Endothelial cell of umbilical vein (primary cell): Measurements from ENCODE around the gene RASGRP4. TPM values are rescaled to one million over a fixed set of nuclear protein-coding genes. Genes with fewer than 3 reads are reported as not detected.

Experiments
- BruUV-seq: library from RNA; stranded (reverse); fragments of 400-500 nt; replicated peaks from 2 replicates; lab custom pipeline; 2021; lab: Mats Ljungman, UMichigan
- CTCF ChIA-PET: fragments of 300-600, 350-600 bp; sonication (Branson Sonifier 250); formaldehyde crosslinking; loops from one replicate; lab custom pipeline; 2021; ENCODE audit warnings: antibody characterized with exemption, inconsistent platforms; lab: Charles Lee
- POLR2A ChIA-PET: fragments of 300-600, 350-600 bp; sonication (Branson Sonifier 250); formaldehyde crosslinking; loops from one replicate; lab custom pipeline; 2021; ENCODE audit warnings: antibody characterized with exemption, inconsistent platforms; lab: Charles Lee
- DNase-seq: peaks from one replicate; pipeline ENCODE4 v3.0.0-alpha.2; 2011; ENCODE audit warnings: low read depth, low spot score
- FAIRE-seq: peaks from 2 replicates; lab custom pipeline; 2011; peaks lifted over from hg19 to GRCh38; lab: Jason Lieb, UNC
- H2AFZ ChIP-seq: 2 replicates; pipeline ENCODE4 v1.6.0; 2012; ENCODE audit warnings: low read depth, low read length, control low read depth, inconsistent platforms
- H3K27ac ChIP-seq: 2 replicates; pipeline ENCODE4 v1.5.1; 2011; ENCODE audit warnings: low read depth, mild to moderate bottlenecking, control low read depth, low read length, moderate library complexity; ENCODE audit not compliant: insufficient read depth
- H3K27me3 ChIP-seq, 2 experiments: 2 replicates each; pipeline versions ENCODE4 v1.6.0 to v1.6.1; 2011; ENCODE audit warnings: low read length in 2 of 2, mixed read lengths in 1 of 2; ENCODE audit not compliant: control insufficient read depth in 2 of 2, insufficient read depth in 2 of 2
- H3K36me3 ChIP-seq, 2 experiments: 2 replicates in 1 of 2; 3 replicates in 1 of 2; pipeline ENCODE4 v1.5.1; 2011; ENCODE audit warnings: low read length in 2 of 2, mild to moderate bottlenecking in 1 of 2, moderate library complexity in 1 of 2; ENCODE audit not compliant: control insufficient read depth in 2 of 2, insufficient read depth in 2 of 2; ENCODE audit errors: extremely low read depth in 1 of 2
- H3K4me1 ChIP-seq: 3 replicates; pipeline ENCODE4 v1.5.1; 2011; ENCODE audit warnings: mild to moderate bottlenecking, low read length; ENCODE audit not compliant: control insufficient read depth, insufficient read depth; ENCODE audit errors: extremely low read depth
- H3K4me2 ChIP-seq: 2 replicates; pipeline ENCODE4 v1.6.1; 2011; ENCODE audit warnings: low read length, control low read depth, mixed read lengths; ENCODE audit not compliant: insufficient read depth
- H3K4me3 ChIP-seq, 3 experiments: fragments of 200-600 bp in 1 of 3; sonication (generic), shearing (Covaris generic) in 1 of 3; replicated peaks in 1 of 3; 2 replicates each; pipeline ENCODE4 v1.5.1; 2011 to 2016; ENCODE audit warnings: control low read depth in 3 of 3, low read length in 3 of 3, mild to moderate bottlenecking in 2 of 3, inconsistent platforms in 1 of 3, low read depth in 1 of 3, moderate library complexity in 1 of 3; ENCODE audit not compliant: insufficient read depth in 1 of 3
- H3K79me2 ChIP-seq: 2 replicates; pipeline ENCODE4 v1.6.0; 2012; ENCODE audit warnings: low read length, inconsistent platforms; ENCODE audit not compliant: control insufficient read depth, insufficient read depth
- H3K9ac ChIP-seq: replicated peaks from 2 replicates; pipeline ENCODE3; 2011; ENCODE audit warnings: low read length, control low read depth; ENCODE audit not compliant: insufficient read depth; ENCODE audit errors: extremely low read depth
- H3K9me1 ChIP-seq: replicated peaks from 3 replicates; pipeline ENCODE4 v1.6.0; 2011; ENCODE audit warnings: mild to moderate bottlenecking, low read length; ENCODE audit not compliant: control insufficient read depth, insufficient read depth; ENCODE audit errors: extremely low read depth
- H3K9me3 ChIP-seq: replicated peaks from 2 replicates; pipeline ENCODE4 v1.5.1; 2012; ENCODE audit warnings: low read length, inconsistent platforms; ENCODE audit not compliant: control insufficient read depth, insufficient read depth
- H4K20me1 ChIP-seq: replicated peaks from 2 replicates; pipeline ENCODE3; 2011; ENCODE audit warnings: mild to moderate bottlenecking, low read length; ENCODE audit not compliant: control insufficient read depth, insufficient read depth; ENCODE audit errors: extremely low read depth
- EZH2 ChIP-seq: IDR thresholded peaks from 2 replicates; pipeline ENCODE4 v1.6.1; 2012; ENCODE audit warnings: borderline replicate concordance, low read depth, mild to moderate bottlenecking, moderate library complexity, low read length, inconsistent platforms; ENCODE audit not compliant: severe bottlenecking
- FOS ChIP-seq: IDR thresholded peaks from 2 replicates; pipeline ENCODE4 v1.6.1; 2011; ENCODE audit warnings: mild to moderate bottlenecking, low read length, moderate library complexity, borderline replicate concordance; ENCODE audit not compliant: insufficient read depth
- GATA2 ChIP-seq: IDR thresholded peaks from 2 replicates; pipeline ENCODE4 v1.7.0; 2011; ENCODE audit warnings: low read depth, mild to moderate bottlenecking, moderate library complexity, mixed read lengths, low read length; ENCODE audit not compliant: insufficient read length, insufficient read depth
- JUN ChIP-seq: IDR thresholded peaks from 2 replicates; pipeline ENCODE4 v1.6.1; 2011; ENCODE audit warnings: borderline replicate concordance, low read depth; ENCODE audit not compliant: insufficient read length, insufficient read depth
- MYC ChIP-seq: IDR thresholded peaks from one replicate; pipeline ENCODE4 v1.6.1; 2011; ENCODE audit warnings: mild to moderate bottlenecking, low read depth, low read length
- POLR2A ChIP-seq: IDR thresholded peaks from 2 replicates; pipeline ENCODE4 v1.6.1; 2012; ENCODE audit warnings: low read depth, mild to moderate bottlenecking, control low read depth, low read length
- POLR2AphosphoS5 ChIP-seq: IDR thresholded peaks from 2 replicates; pipeline ENCODE4 v1.6.1; 2012; ENCODE audit warnings: low read depth, mild to moderate bottlenecking, control low read depth, low read length, moderate library complexity; ENCODE audit not compliant: insufficient read depth
- dilution Hi-C: fragments of 300-500 bp; cut with MboI; formaldehyde crosslinking; loops from one replicate; pipeline ENCODE4 v1.15.0; 2019; ENCODE audit warnings: low sequenced_read_pairs; ENCODE audit not compliant: extremely low pct_ligation_motif_present
- intact Hi-C: fragments of 100-400 bp; cut with micrococcal nuclease; formaldehyde crosslinking; loops from one replicate; pipeline ENCODE4 v1.10.0; 2022
- polyA plus RNA-seq, 4 experiments: library from polyadenylated mRNA; depleted of rRNA in 3 of 4; stranded (reverse) in 3 of 4; unstranded in 1 of 4; fragments of >200 nt; gene quantifications; 2 replicates each; pipeline versions ENCODE4 v1.2.1 to v1.2.3, GENCODE V29; 2011 to 2012; ENCODE audit warnings: missing spikeins in 1 of 4
- total RNA-seq: library from RNA; stranded (reverse); gene quantifications from 2 replicates; pipeline ENCODE4 v1.2.3, GENCODE V29; 2021
- TF ChIP-seq, protein P1 (sequence below): IDR thresholded peaks from 2 replicates; pipeline ENCODE4 v1.6.1; 2011; ENCODE audit not compliant: insufficient read depth, insufficient read length
- TF ChIP-seq, protein P2 (sequence below), 2 donors: IDR thresholded peaks; 1 replicate in 1 of 2; 2 replicates in 1 of 2; pipeline ENCODE4 v1.5.1; 2011; ENCODE audit warnings: low read length in 2 of 2, mild to moderate bottlenecking in 2 of 2, moderate library complexity in 2 of 2, control low read depth in 1 of 2, inconsistent platforms in 1 of 2, low read depth in 1 of 2; ENCODE audit not compliant: insufficient read depth in 1 of 2; ENCODE audit errors: extremely low read depth in 1 of 2

RASGRP4 gene
- total and polyA plus RNA-seq, 2 donors (not counting 3 experiments of a cell fraction or from before 2014, with no cell fraction given) = not detected

DNA sequence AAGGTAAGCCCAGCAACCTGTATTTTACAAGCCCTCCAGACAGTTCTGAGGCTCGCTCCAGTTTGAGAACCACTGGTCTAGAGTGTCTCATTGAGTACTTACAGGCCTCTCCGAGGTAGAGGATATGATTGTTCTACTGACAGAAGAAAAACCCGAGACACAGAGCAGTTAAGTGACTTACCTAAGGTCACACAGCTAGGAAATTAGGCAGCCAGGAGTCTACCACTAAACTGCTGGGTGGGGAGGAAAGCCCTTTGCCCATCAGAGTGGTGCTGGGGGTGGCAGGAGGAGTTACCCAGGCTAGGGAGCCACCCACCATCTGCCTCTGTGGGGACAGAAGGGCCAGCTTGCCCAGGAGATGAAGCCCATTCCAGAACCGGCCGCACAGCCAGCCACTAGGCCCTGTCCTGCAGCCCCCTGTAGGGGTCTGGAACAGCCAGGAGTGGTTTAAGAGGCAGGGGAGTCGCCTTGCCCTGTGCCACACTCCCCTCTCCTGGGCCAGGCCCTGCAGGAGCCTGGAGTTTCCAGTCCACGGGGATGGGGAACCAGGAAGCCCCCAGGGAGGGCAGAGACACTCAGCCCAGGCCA lies 703 bp downstream of the RASGRP4 start:
- no peak overlapping the region for H3K9ac ChIP-seq
- H3K27me3 ChIP-seq = no peaks in the 10 kb centered on the region
- no TSS peak for BruUV-seq
- FAIRE-seq = no peak
- no peak overlapping the region for H3K4me3 ChIP-seq
- no peaks in the 10 kb centered on the region for H4K20me1 ChIP-seq
- H3K36me3 ChIP-seq = no peaks in the 10 kb centered on the region
- no peak overlapping the region for H2AFZ ChIP-seq
- no peaks in the 10 kb centered on the region for H3K4me1 ChIP-seq
- H3K27ac ChIP-seq = no peak overlapping the region
- H3K79me2 ChIP-seq = no peaks in the 10 kb centered on the region
- no peaks in the 10 kb centered on the region for H3K9me1 ChIP-seq
- dilution Hi-C loops (no loop called here), intact Hi-C loops (no loop called here)
- DNase-seq = no peak
- ChIA-PET CTCF (no interaction called here), POLR2A (no interaction called here)
- TF ChIP-seq POLR2A = no peak
- no peak for TF ChIP-seq GATA2
- TF ChIP-seq JUN = no peak
- TF ChIP-seq MYC = no peak
- TF ChIP-seq, protein P1, sequence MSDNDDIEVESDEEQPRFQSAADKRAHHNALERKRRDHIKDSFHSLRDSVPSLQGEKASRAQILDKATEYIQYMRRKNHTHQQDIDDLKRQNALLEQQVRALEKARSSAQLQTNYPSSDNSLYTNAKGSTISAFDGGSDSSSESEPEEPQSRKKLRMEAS = no peak
- no peak for TF ChIP-seq EZH2
- TF ChIP-seq POLR2AphosphoS5 = no peak
- TF ChIP-seq FOS = no peak
- TF ChIP-seq, protein P2, sequence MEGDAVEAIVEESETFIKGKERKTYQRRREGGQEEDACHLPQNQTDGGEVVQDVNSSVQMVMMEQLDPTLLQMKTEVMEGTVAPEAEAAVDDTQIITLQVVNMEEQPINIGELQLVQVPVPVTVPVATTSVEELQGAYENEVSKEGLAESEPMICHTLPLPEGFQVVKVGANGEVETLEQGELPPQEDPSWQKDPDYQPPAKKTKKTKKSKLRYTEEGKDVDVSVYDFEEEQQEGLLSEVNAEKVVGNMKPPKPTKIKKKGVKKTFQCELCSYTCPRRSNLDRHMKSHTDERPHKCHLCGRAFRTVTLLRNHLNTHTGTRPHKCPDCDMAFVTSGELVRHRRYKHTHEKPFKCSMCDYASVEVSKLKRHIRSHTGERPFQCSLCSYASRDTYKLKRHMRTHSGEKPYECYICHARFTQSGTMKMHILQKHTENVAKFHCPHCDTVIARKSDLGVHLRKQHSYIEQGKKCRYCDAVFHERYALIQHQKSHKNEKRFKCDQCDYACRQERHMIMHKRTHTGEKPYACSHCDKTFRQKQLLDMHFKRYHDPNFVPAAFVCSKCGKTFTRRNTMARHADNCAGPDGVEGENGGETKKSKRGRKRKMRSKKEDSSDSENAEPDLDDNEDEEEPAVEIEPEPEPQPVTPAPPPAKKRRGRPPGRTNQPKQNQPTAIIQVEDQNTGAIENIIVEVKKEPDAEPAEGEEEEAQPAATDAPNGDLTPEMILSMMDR (IDR thresholded peaks at IDR 0.05; ENCODE audit: extremely low read depth in 1 of 2, insufficient read depth in 1 of 2, low read depth in 1 of 2, low read length in 2 of 2) = no peak
- no peaks in the 10 kb centered on the region for H3K9me3 ChIP-seq
- H3K4me2 ChIP-seq = no peak overlapping the region
